A172 (cell line): ENCODE data around the gene BLMH. TPM values are rescaled to one million over a fixed set of nuclear protein-coding genes. Genes with fewer than 3 reads are reported as not detected.
"Not testable (repeated sequence)": the region's sequence is repeated elsewhere in the genome, so short reads cannot be mapped to it uniquely, and the experiment has no call there.

Source experiments
- DNase-seq: peaks from one replicate; pipeline ENCODE4 v3.0.0-alpha.2; 2015; ENCODE audit warnings: low spot score
- total RNA-seq: library from RNA; depleted of rRNA; stranded (reverse); fragments of >200 nt; shearing (Covaris generic); gene quantifications from 2 replicates; pipeline ENCODE4 v1.2.3, GENCODE V29; 2014

The BLMH gene
- total RNA-seq, 1 experiment from 2014 or later: 48.7 TPM

DNA sequence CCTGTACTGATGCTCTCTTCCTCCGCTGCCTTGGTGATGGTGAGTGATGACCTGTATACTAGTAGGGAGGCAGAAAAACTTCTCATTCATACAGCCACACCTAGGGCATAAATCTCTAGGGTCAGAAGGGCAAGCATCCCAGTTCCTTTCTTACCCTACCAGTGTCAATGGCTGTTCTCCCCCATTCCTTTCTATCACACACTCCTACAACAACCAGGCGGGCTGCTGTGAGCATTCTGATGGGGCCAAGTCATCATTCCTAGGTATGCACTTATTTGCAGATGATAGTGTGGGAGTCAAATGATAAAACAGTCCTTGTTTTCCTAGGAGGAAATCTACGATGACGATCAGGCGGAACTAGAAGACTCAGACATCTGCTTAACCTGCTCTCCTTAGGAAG, 42.3 kb downstream of the BLMH start:
- no peak for DNase-seq

DNA sequence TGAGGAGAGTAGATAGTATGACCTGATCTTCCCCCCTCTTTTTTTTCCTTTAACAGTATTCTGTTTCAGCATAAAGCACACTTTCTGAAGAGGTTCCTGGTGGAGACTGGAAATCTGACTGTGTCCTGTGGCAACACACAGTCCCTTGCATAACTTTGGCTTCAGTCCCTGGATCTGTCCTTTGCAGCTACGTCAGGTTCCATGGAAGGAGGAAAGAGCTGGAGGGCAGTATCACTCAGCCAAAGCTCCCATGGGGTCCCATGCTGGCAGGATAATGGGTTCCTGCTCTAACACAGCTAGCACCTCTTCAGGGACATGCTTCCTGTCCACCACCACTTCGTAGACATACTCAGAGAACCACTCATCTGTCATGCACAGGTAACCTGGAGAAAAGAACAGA, 43.0 kb downstream of the BLMH start:
- DNase-seq: no peak

DNA sequence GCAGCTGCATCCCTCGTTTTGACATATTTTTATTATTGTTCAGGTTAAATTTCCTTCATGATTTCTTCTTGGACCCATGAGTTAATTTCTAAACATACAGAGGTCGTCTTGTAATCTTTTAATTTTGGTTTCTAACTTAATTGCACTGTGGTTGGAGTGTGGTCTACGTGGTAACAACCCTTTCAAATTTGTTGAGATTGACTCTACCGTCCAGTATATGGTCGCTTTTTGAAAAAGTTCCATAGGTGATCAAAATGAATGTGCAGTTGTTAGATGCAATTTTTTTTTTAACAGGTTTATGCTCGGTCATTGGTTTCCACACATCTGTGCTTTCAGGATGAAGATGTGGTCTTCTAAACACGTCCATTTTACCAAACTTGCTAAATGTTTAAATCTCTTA, 45.3 kb downstream of the BLMH start:
- no peak for DNase-seq

DNA sequence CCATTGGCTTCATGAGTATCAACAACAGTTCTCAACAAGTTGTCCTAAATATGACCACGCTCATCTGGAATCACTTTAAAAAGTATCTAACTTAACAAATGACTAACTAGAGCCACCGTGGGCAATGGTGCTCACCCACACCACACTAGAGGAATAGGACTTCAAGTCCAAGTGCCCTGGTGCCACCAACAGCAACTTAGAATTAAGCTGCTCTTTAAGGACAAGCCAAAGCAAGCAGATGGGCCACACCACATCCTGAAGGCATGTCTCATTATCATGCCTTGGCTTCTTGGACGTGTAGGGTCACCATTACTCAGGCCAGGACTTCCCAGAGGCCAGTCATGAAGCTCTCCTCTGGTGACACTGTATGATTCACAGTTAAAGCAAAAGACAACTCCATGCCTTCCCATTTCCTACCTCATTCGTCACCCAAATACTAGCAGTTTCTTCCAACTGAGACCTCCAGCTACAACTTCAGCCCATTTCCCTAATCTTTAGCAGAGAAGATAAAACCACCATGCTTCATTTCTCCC, 46.8 kb downstream of the BLMH start:
- DNase-seq: peak; percentile 49

GRCh38 chr17:30243568-30243967, 48.2 kb downstream of the BLMH start:
- DNase-seq: no peak

GRCh38 chr17:30243002-30243401, 48.7 kb downstream of the BLMH start:
- no peak for DNase-seq

DNA sequence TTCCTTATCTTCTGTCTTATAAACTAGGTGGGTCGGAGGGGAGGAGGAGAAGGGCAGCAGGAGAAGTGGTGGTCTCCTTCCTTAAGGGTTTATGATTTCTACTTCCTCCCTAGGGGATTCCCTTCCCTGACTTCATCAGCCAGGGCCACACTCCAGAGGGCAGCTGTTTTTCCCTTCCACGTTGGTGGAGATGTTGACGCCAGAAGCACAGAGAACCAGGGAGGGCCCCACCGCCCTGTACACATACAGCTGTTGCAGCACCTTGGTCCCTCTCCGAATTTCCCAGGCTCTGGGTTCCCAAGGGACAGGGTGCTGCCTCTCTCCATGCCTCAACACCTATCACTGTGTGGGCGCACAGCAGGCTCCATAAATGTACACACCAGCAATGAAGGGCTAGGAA, 50.7 kb downstream of the BLMH start:
- no peak for DNase-seq

GRCh38 chr17:30240177-30240576, 51.6 kb downstream of the BLMH start:
- no peak for DNase-seq

GRCh38 chr17:30239089-30239462, 52.7 kb downstream of the BLMH start:
- DNase-seq: no peak

GRCh38 chr17:30238387-30239088, 53.2 kb downstream of the BLMH start:
- no peak for DNase-seq

- no peak for DNase-seq
Measured at GRCh38 chr17:30238003-30238344, 53.8 kb downstream of the BLMH start.

GRCh38 chr17:30237296-30238002, 54.3 kb downstream of the BLMH start:
- DNase-seq: no peak

DNA sequence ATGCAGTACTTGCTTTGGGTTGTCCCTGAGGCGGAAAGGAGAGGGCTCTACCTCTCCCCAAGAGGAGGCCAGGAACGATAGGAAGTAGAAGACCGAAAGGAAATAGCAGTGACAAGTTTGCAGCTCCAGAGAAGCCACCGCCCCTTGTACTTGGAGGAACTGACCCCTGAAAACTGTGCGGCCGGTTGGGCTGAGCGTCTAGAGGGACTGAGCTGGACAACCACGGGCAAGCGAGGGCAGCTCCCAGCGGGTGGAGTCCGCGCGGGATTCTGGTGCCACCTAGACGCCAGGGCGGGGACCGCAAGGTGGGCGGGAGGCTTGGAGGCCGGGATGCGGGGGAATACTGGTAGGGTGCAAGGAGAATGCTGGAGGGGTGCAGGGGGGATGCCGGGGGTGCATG, 55.0 kb downstream of the BLMH start:
- no peak for DNase-seq

DNA sequence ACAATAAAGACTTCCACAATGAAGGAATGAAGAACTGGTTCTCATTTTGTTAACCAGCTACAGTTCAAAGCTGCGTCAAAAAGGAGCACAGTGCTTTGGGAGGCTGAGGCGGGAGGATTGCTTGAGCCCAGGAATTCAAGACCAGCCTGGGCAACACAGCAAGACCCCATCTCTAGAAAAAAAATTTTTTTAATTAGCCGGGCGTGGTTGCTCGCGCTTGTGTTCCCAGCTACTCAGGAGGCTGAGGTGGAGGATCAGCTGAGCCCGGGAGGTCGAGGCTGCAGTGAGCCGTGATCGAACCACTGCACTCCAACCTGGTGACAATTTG, 55.5 kb downstream of the BLMH start:
- DNase-seq: no peak

- DNase-seq: no peak
Measured at GRCh38 chr17:30235386-30236296, 56.1 kb downstream of the BLMH start, which contains the start of gene SLC6A4. SLC6A4 (minus strand) TSS chr17:30235697; CDS start chr17:30221958, 13,739 bp downstream.

DNA sequence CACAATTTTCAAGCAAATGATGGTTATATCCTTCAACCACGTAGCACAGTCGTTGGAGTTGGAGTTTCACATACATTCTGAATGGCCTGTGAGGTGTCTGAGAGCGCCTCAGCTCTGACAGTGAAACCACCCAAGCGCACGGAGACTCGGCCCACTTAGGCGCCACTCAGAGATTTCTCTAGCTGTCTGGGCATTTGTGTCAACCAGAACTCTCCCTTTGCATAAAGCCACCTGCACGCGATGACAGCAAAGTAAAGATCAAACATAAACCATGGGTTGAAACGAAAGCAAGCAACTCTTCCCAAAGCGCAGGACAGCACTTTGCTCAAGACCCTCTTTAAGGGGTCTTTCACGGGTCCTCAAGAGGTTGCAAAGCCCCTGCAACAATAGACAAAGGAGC, 56.8 kb downstream of the BLMH start:
- no peak for DNase-seq

- DNase-seq: no peak
Measured at GRCh38 chr17:30234296-30234695, 57.4 kb downstream of the BLMH start.

- DNase-seq: no peak
Measured at GRCh38 chr17:30232824-30233427, 58.8 kb downstream of the BLMH start.

DNA sequence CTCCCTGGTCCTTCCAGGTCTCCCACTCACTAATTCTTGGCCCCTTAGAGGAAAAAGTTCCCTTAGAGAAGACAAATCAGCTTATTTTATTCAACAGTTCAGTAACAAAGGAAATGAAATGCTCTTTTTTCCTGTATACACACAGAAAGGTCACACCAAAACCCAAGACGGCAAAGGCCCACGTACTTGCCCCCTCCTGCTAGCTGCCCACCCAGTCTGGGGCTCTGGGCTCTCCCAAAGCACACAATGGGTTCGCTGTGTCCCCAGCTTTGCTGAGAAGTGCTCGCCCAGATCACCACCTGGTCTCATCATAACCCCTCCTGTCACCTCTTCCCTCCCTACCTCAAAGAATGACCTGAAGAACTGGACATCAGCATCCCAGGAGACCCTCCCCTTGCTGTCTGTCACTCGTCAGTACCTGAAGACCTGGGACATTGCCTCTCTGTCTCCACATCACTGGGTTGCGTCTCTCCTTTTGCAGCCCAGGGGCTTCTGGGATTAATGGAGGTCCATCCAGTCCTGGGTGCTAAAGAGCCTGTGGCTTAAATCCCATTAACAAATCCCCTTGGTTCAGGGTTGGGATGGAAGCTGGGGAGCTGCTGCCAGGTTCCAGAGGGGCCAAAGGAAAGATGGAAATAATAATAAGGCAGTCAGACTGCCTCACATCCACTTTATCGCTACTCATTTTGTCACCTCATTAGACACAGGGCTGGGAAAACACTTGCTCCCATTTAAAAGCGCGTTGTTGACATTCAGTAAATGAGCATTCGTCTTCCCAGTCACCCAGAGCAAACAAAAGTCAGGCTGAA, 59.5 kb downstream of the BLMH start:
- DNase-seq: no peak

- DNase-seq: no peak
Measured at GRCh38 chr17:30230596-30231125, 61.1 kb downstream of the BLMH start.

- DNase-seq: not testable (repeated sequence)
Measured at GRCh38 chr17:30230009-30230408, 61.7 kb downstream of the BLMH start.
